ENCODE measurements around the gene OCA2.

The OCA2 gene

GRCh38 chr15:27790270-27790669 is 308.8 kb downstream of the OCA2 start:
- no peak for DNase-seq (ENCODE audit: low read depth)
- H3K4me3 ChIP-seq (replicated peaks; ENCODE audit: low read depth, low read length) = no peak overlapping the region
- no peak for TF ChIP-seq CTCF (IDR thresholded peaks at IDR 0.05; ENCODE audit: low read length, missing control alignments)

GRCh38 chr15:27787931-27788330 is 311.2 kb downstream of the OCA2 start:
- no peak for DNase-seq (ENCODE audit: low read depth)
- no peak overlapping the region for H3K4me3 ChIP-seq (replicated peaks; ENCODE audit: low read depth, low read length)
- TF ChIP-seq CTCF (IDR thresholded peaks at IDR 0.05; ENCODE audit: low read length, missing control alignments) = no peak

GRCh38 chr15:27784107-27784506 is 315.0 kb downstream of the OCA2 start:
- TF ChIP-seq CTCF (IDR thresholded peaks at IDR 0.05; ENCODE audit: low read length, missing control alignments) = no peak
- no peak for DNase-seq (ENCODE audit: low read depth)
- no peak overlapping the region for H3K4me3 ChIP-seq (replicated peaks; ENCODE audit: low read depth, low read length)

GRCh38 chr15:27783678-27784077 is 315.4 kb downstream of the OCA2 start:
- DNase-seq (ENCODE audit: low read depth) = no peak
- no peak for TF ChIP-seq CTCF (IDR thresholded peaks at IDR 0.05; ENCODE audit: low read length, missing control alignments)
- no peak overlapping the region for H3K4me3 ChIP-seq (replicated peaks; ENCODE audit: low read depth, low read length)

- DNase-seq (ENCODE audit: low read depth) = no peak
- H3K4me3 ChIP-seq (replicated peaks; ENCODE audit: low read depth, low read length) = no peak overlapping the region
- no peak for TF ChIP-seq CTCF (IDR thresholded peaks at IDR 0.05; ENCODE audit: low read length, missing control alignments)
Measured at GRCh38 chr15:27782125-27782524, 317.0 kb downstream of the OCA2 start.

- DNase-seq (ENCODE audit: low read depth) = no peak
- TF ChIP-seq CTCF (IDR thresholded peaks at IDR 0.05; ENCODE audit: low read length, missing control alignments) = no peak
- H3K4me3 ChIP-seq (replicated peaks; ENCODE audit: low read depth, low read length) = no peak overlapping the region
Measured at GRCh38 chr15:27776501-27776900, 322.6 kb downstream of the OCA2 start.

GRCh38 chr15:27774638-27775037 is 324.5 kb downstream of the OCA2 start:
- DNase-seq (ENCODE audit: low read depth) = no peak
- H3K4me3 ChIP-seq (replicated peaks; ENCODE audit: low read depth, low read length) = no peak overlapping the region
- no peak for TF ChIP-seq CTCF (IDR thresholded peaks at IDR 0.05; ENCODE audit: low read length, missing control alignments)

Measured in fibroblast of pulmonary artery (primary cell).